Tibial artery (tissue), 4 donors: Measurements from ENCODE around the gene CHST8.

ENCODE experiments used
- DNase-seq, 2 donors: peaks; one replicate each; pipeline ENCODE4 v3.0.0-alpha.2; 2019
- H3K27ac ChIP-seq, 2 donors: fragments of 200-600 bp; sonication (generic) in 1 of 2; 1 replicate in 1 of 2; 2 replicates in 1 of 2; pipeline ENCODE4 v1.5.1; 2018 to 2019; ENCODE audit warnings: mild to moderate bottlenecking in 1 of 2
- H3K27me3 ChIP-seq, 2 donors: fragments of 200-600 bp; sonication (generic) in 1 of 2; one replicate each; pipeline versions ENCODE4 v1.5.1 to v1.6.0; 2016 to 2019
- H3K36me3 ChIP-seq, 3 donors: fragments of 200-600 bp; sonication (generic) in 2 of 3; one replicate each; pipeline ENCODE4 v1.5.1; 2016 to 2019; ENCODE audit warnings: mild to moderate bottlenecking in 2 of 3
- H3K4me1 ChIP-seq, 4 donors: fragments of 200-600 bp; sonication (generic) in 2 of 4; 1 replicate in 3 of 4; 2 replicates in 1 of 4; pipeline ENCODE4 v1.5.1; 2016 to 2019
- H3K4me3 ChIP-seq, 2 donors: fragments of 200-600 bp; sonication (generic) in 1 of 2; 1 replicate in 1 of 2; 2 replicates in 1 of 2; pipeline ENCODE4 v1.5.1; 2018 to 2019; ENCODE audit warnings: mild to moderate bottlenecking in 2 of 2
- H3K9me3 ChIP-seq, 3 donors: fragments of 200-600 bp; sonication (generic) in 1 of 3; one replicate each; pipeline ENCODE4 v1.5.1; 2016 to 2019
- intact Hi-C: fragments of 100-400 bp; cut with DNase I; formaldehyde crosslinking; loops from one replicate; pipeline ENCODE4 v1.15.0; 2023; ENCODE audit warnings: low total_unique reads
- TF ChIP-seq, protein P1 (sequence below), 2 experiments: fragments of 200-600 bp in 1 of 2; fragments of 450-650 bp in 1 of 2; IDR thresholded peaks; one replicate each; pipeline ENCODE4 v1.5.1; 2017 to 2019; ENCODE audit warnings: antibody characterized with exemption in 2 of 2, mild to moderate bottlenecking in 1 of 2, moderate library complexity in 1 of 2

Gene CHST8

DNA sequence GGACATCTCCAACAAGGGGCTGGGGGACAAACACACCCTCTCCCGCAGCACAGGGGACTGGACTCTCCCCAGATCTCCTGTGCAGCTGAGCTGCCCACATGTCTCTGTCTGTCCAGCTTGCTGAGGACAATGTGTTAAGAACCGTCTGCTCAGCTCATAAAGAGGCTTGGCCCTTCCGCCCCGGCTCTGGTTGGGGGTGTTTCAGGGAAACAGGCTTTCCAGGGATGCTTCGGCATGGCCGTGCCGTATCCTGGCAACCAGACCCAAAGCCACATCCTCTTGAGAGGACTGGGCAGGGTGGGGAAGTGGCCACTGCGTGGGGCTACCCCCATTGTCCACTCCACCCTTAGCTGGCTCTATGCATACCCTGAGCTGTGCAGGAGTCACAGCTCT lies 41.1 kb upstream of the CHST8 start:
- Histone ChIP-seq H3K4me1 (peaks cover 0 to 3% (median 0%) of the 10 kb centered on the region in 4 donors), H3K4me3 (no peak overlapping the region), H3K36me3 (no peaks in the 10 kb centered on the region), H3K27me3 (peaks cover 0 to 2% of the 10 kb centered on the region in 2 donors), H3K9me3 (no peaks in the 10 kb centered on the region), H3K27ac (no peak overlapping the region)
- TF ChIP-seq, protein P1, sequence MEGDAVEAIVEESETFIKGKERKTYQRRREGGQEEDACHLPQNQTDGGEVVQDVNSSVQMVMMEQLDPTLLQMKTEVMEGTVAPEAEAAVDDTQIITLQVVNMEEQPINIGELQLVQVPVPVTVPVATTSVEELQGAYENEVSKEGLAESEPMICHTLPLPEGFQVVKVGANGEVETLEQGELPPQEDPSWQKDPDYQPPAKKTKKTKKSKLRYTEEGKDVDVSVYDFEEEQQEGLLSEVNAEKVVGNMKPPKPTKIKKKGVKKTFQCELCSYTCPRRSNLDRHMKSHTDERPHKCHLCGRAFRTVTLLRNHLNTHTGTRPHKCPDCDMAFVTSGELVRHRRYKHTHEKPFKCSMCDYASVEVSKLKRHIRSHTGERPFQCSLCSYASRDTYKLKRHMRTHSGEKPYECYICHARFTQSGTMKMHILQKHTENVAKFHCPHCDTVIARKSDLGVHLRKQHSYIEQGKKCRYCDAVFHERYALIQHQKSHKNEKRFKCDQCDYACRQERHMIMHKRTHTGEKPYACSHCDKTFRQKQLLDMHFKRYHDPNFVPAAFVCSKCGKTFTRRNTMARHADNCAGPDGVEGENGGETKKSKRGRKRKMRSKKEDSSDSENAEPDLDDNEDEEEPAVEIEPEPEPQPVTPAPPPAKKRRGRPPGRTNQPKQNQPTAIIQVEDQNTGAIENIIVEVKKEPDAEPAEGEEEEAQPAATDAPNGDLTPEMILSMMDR (IDR thresholded peaks at IDR 0.05) = no peak
- DNase-seq = no peak
- intact Hi-C loops = no loop called here

GRCh38 chr19:33582914-33583313 lies 38.8 kb upstream of the CHST8 start:
- no peak for DNase-seq
- Histone ChIP-seq H3K27ac (no peak overlapping the region), H3K4me1 (peaks cover 0 to 3% (median 0%) of the 10 kb centered on the region in 4 donors), H3K4me3 (no peak overlapping the region), H3K9me3 (peaks cover 0 to 11% (median 8%) of the 10 kb centered on the region in 3 donors), H3K36me3 (no peaks in the 10 kb centered on the region), H3K27me3 (peaks cover 0 to 2% of the 10 kb centered on the region in 2 donors)
- intact Hi-C loops = no loop called here
- TF ChIP-seq, protein P1 (IDR thresholded peaks at IDR 0.05) = no peak

- intact Hi-C loops = no loop called here
- peaks cover 0 to 20% (median 19%) of the 10 kb centered on the region in 3 donors for H3K9me3 ChIP-seq
- TF ChIP-seq, protein P1 (IDR thresholded peaks at IDR 0.05) = no peak
- no peak for DNase-seq
- no peaks in the 10 kb centered on the region for H3K27me3 ChIP-seq
- no peaks in the 10 kb centered on the region for H3K36me3 ChIP-seq
- H3K27ac ChIP-seq = no peak overlapping the region
- H3K4me1 ChIP-seq = no peaks in the 10 kb centered on the region
- H3K4me3 ChIP-seq = no peak overlapping the region
These were observed 34.6 kb upstream of the CHST8 start for GRCh38 chr19:33587150-33587549.

- DNase-seq = no peak
- H3K4me3 ChIP-seq = no peak overlapping the region
- H3K9me3 ChIP-seq = peaks cover 0 to 31% (median 31%) of the 10 kb centered on the region in 3 donors
- intact Hi-C loops = no loop called here
- no peaks in the 10 kb centered on the region for H3K27me3 ChIP-seq
- no peaks in the 10 kb centered on the region for H3K36me3 ChIP-seq
- H3K4me1 ChIP-seq = no peaks in the 10 kb centered on the region
- no peak overlapping the region for H3K27ac ChIP-seq
- TF ChIP-seq, protein P1 (IDR thresholded peaks at IDR 0.05) = no peak
These were observed 31.5 kb upstream of the CHST8 start for GRCh38 chr19:33590224-33590623.

DNA sequence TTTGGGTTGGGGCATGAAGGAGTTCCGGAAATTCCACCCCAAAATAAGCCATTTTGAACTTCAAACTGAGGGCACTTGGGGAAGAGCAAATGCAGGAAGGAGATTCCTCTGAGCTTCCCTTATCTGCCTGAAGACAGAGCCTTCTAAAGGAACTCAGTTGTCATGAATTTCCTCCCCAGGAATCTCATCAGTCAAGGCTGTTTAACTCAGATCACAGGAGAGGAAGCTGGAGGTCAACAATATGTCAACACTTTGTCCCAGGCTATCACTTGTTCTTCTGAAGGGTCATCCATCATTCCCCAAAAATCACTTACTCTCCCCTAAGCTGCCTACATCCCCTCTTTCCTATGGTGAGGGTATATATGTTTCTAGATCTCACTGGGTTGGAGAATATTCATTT lies 26.0 kb upstream of the CHST8 start:
- DNase-seq = no peak
- peaks cover 0 to 4% of the 10 kb centered on the region in 2 donors for H3K27me3 ChIP-seq
- H3K4me1 ChIP-seq = no peaks in the 10 kb centered on the region
- no peak overlapping the region for H3K27ac ChIP-seq
- no peak overlapping the region for H3K4me3 ChIP-seq
- intact Hi-C loops = no loop called here
- peaks cover 0 to 26% (median 15%) of the 10 kb centered on the region in 3 donors for H3K9me3 ChIP-seq
- H3K36me3 ChIP-seq = no peaks in the 10 kb centered on the region
- TF ChIP-seq, protein P1 (IDR thresholded peaks at IDR 0.05) = no peak

DNA sequence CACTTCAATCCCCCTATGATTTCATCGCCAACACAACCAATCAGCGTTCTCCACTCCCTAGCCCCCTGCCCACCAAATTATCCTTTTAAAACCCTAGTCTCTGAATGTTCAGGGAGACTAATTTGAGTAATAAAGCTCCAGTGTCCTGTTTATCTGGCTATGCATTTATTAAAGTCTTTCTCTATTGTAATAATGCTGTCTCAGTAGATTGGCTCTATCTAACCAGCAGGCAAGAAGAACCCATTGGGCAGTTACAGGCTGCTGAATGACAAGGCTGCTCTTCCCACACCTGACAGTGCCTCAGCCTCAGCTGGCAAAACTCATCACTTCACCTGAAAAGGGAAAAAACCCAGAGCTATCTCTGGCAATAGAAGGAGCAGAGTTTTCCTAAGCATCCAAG lies 20.2 kb upstream of the CHST8 start:
- TF ChIP-seq, protein P1 (IDR thresholded peaks at IDR 0.05) = no peak
- H3K4me3 ChIP-seq = no peak overlapping the region
- H3K36me3 ChIP-seq = no peaks in the 10 kb centered on the region
- no peak for DNase-seq
- H3K27me3 ChIP-seq = peaks cover 0 to 4% of the 10 kb centered on the region in 2 donors
- intact Hi-C loops = no loop called here
- H3K9me3 ChIP-seq = peaks cover 6 to 35% (median 18%) of the 10 kb centered on the region in 3 donors
- H3K4me1 ChIP-seq = no peaks in the 10 kb centered on the region
- no peak overlapping the region for H3K27ac ChIP-seq
